GM12878 (cell line): Measurements from ENCODE around the gene MKNK1. TPM values are rescaled to one million over a fixed set of nuclear protein-coding genes. Genes with fewer than 3 reads are reported as not detected.

ENCODE experiments used
- ATAC-seq: fragments of 200-7000 bp; cut with Tn5 transposase; 3 replicates; pipeline ENCODE4 v1.9.1; 2020; ENCODE audit warnings: mild to moderate bottlenecking, moderate library complexity
- BruUV-seq: library from RNA; stranded (reverse); fragments of 400-500 nt; replicated peaks from 2 replicates; lab custom pipeline; 2021; lab: Mats Ljungman, UMichigan
- CTCF ChIA-PET: fragments of 300-600 bp; sonication (Branson Sonifier 250); formaldehyde crosslinking; extraction: SDS; loops from one replicate; lab custom pipeline; 2021; ENCODE audit warnings: inconsistent platforms; lab: Yijun Ruan, JAX
- POLR2A ChIA-PET: fragments of 350-600 bp; formaldehyde crosslinking; extraction: SDS; loops from one replicate; lab custom pipeline; 2021; ENCODE audit warnings: inconsistent platforms; lab: Charles Lee
- RAD21 ChIA-PET: fragments of 300-600 bp; sonication (Branson Sonifier 250); formaldehyde crosslinking; loops from one replicate; lab custom pipeline; 2023; ENCODE audit warnings: antibody characterized with exemption; ENCODE audit not compliant: unreplicated experiment; lab: Charles Lee
- SMC1A ChIA-PET: fragments of 300-600 bp; sonication (Branson Sonifier 250); formaldehyde crosslinking; loops from one replicate; lab custom pipeline; 2023; ENCODE audit not compliant: unreplicated experiment, uncharacterized antibody; lab: Charles Lee
- DNase-seq: peaks from one replicate; pipeline ENCODE4 v3.0.0-alpha.2; 2011; ENCODE audit warnings: low read depth, low spot score
- FAIRE-seq: peaks from 3 replicates; lab custom pipeline; 2011; peaks lifted over from hg19 to GRCh38; lab: Jason Lieb, UNC
- H2AFZ ChIP-seq: 2 replicates; pipeline ENCODE4 v1.6.0; 2011; ENCODE audit warnings: low read depth, low read length, control low read depth; ENCODE audit not compliant: control insufficient read depth
- H3K27ac ChIP-seq: 2 replicates; pipeline ENCODE4 v1.5.1; 2011; ENCODE audit warnings: control low read depth; ENCODE audit not compliant: control insufficient read depth, insufficient read depth
- H3K27me3 ChIP-seq, 2 experiments: replicated peaks in 1 of 2; 2 replicates each; pipeline versions ENCODE4 v1.6.0 to v1.6.1; 2011; ENCODE audit warnings: low read length in 1 of 2; ENCODE audit not compliant: control insufficient read depth in 2 of 2, insufficient read depth in 2 of 2
- H3K36me3 ChIP-seq, 2 experiments: 2 replicates each; pipeline ENCODE4 v1.5.1; 2011; ENCODE audit warnings: low read length in 1 of 2; ENCODE audit not compliant: control insufficient read depth in 2 of 2, insufficient read depth in 2 of 2
- H3K4me1 ChIP-seq: 2 replicates; pipeline ENCODE4 v1.6.1; 2011; ENCODE audit warnings: mild to moderate bottlenecking, low read length, moderate library complexity, mixed read lengths; ENCODE audit not compliant: control insufficient read depth, insufficient read depth
- H3K4me2 ChIP-seq: 2 replicates; pipeline ENCODE4 v1.6.0; 2011; ENCODE audit warnings: control low read depth; ENCODE audit not compliant: control insufficient read depth, insufficient read depth
- H3K4me3 ChIP-seq: fragments of 200-600 bp; sonication (generic); 2 replicates; pipeline ENCODE4 v1.5.1; 2016
- H3K79me2 ChIP-seq: 2 replicates; pipeline ENCODE4 v1.6.0; 2011; ENCODE audit warnings: low read length; ENCODE audit not compliant: control insufficient read depth, insufficient read depth
- H3K9ac ChIP-seq: 2 replicates; pipeline ENCODE4 v1.8.0; 2011; ENCODE audit warnings: low read length, control low read depth, mixed read lengths; ENCODE audit not compliant: control insufficient read depth, insufficient read depth
- H3K9me3 ChIP-seq: replicated peaks from 3 replicates; pipeline ENCODE4 v1.5.1; 2011; ENCODE audit warnings: mild to moderate bottlenecking, low read length; ENCODE audit not compliant: control insufficient read depth, insufficient read depth
- H4K20me1 ChIP-seq: 2 replicates; pipeline ENCODE4 v1.6.0; 2011; ENCODE audit not compliant: control insufficient read depth, insufficient read depth
- BCL11A ChIP-seq: IDR thresholded peaks from 2 replicates; pipeline ENCODE4 v1.6.1; 2011; ENCODE audit warnings: low read depth, low read length
- CHD4 ChIP-seq: fragments of 200-600 bp; sonication (generic); IDR thresholded peaks from 2 replicates; pipeline ENCODE4 v1.6.1; 2016; ENCODE audit warnings: mild to moderate bottlenecking
- ESRRA ChIP-seq: IDR thresholded peaks from 2 replicates; pipeline ENCODE4 v1.6.1; 2012; ENCODE audit warnings: mild to moderate bottlenecking, low read length, improper control_type of control experiment
- JUNB ChIP-seq: IDR thresholded peaks from 2 replicates; pipeline ENCODE4 v1.6.1; 2016; ENCODE audit warnings: antibody characterized with exemption, mild to moderate bottlenecking
- NBN ChIP-seq: fragments of 450-650 bp; IDR thresholded peaks from 2 replicates; pipeline ENCODE4 v1.6.1; 2016
- NR2C1 ChIP-seq: fragments of 450-650 bp; IDR thresholded peaks from 2 replicates; pipeline ENCODE4 v1.6.1; 2017; ENCODE audit warnings: antibody characterized with exemption, mild to moderate bottlenecking, moderate library complexity
- PKNOX1 ChIP-seq: fragments of 450-650 bp; IDR thresholded peaks from 2 replicates; pipeline ENCODE4 v1.6.1; 2016; ENCODE audit warnings: mild to moderate bottlenecking
- RB1 ChIP-seq: fragments of 450-650 bp; formaldehyde crosslinking; IDR thresholded peaks from 2 replicates; pipeline ENCODE4 v1.6.1; 2017; ENCODE audit warnings: mild to moderate bottlenecking, borderline replicate concordance
- SREBF1 ChIP-seq: IDR thresholded peaks from 2 replicates; pipeline ENCODE4 v1.6.1; 2012; ENCODE audit warnings: mild to moderate bottlenecking, low read length
- STAT1 ChIP-seq: fragments of 450-650 bp; conservative IDR thresholded peaks from 2 replicates; pipeline ENCODE4 v1.6.1; 2014; ENCODE audit warnings: antibody characterized with exemption, mild to moderate bottlenecking
- TBL1XR1 ChIP-seq: IDR thresholded peaks from 2 replicates; pipeline ENCODE4 v1.6.1; 2012; ENCODE audit warnings: low read depth, low read length, improper control_type of control experiment
- ZNF24 ChIP-seq: fragments of 450-650 bp; IDR thresholded peaks from 2 replicates; pipeline ENCODE4 v1.6.1; 2017; ENCODE audit warnings: antibody characterized with exemption, mild to moderate bottlenecking
- ZNF592 ChIP-seq: fragments of 450-650 bp; IDR thresholded peaks from 2 replicates; pipeline ENCODE4 v1.6.1; 2017; ENCODE audit warnings: mild to moderate bottlenecking, moderate library complexity
- whole genome bisulfite sequencing: methylation state at CpG from one replicate; pipeline ENCODE4 v1.1.6; 2016; ENCODE audit warnings: low lambda C conversion rate; ENCODE audit not compliant: insufficient replicate concordance, insufficient coverage; ENCODE audit errors: missing lambda C conversion rate; 5-methylcytosine and 5-hydroxymethylcytosine counted together
- in situ Hi-C: fragments of 300-500 bp; cut with MboI; formaldehyde crosslinking; loops from 9 replicates; pipeline ENCODE4 v1.14.3; 2018; ENCODE audit warnings: mixed read lengths
- intact Hi-C: fragments of 100-400 bp; cut with micrococcal nuclease; formaldehyde crosslinking; loops from one replicate; pipeline ENCODE4 v1.14.2; 2022; ENCODE audit not compliant: unreplicated experiment
- polyA plus RNA-seq, 11 experiments: library from polyadenylated mRNA; depleted of rRNA in 4 of 11; unstranded in 6 of 11; stranded (reverse) in 5 of 11; fragments of >200 nt; fragmentation: Nextera tagmentation in 4 of 11; fragmentation: Illumina TruSeq in 1 of 11; extraction: Ambion mirVana in 4 of 11; extraction: Trizol in 1 of 11; gene quantifications; 1 replicate in 1 of 11; 2 replicates in 10 of 11; pipeline versions ENCODE4 v1.2.1 to v1.2.3, GENCODE V29; 2011 to 2016; ENCODE audit warnings: inconsistent platforms in 2 of 11, missing spikeins in 2 of 11, low read depth in 1 of 11
- total RNA-seq, 4 experiments: library from RNA; depleted of rRNA in 3 of 4; stranded (reverse); fragments of >200 nt in 3 of 4; fragmentation: Illumina TruSeq in 1 of 4; extraction: Trizol in 1 of 4; gene quantifications; 2 replicates each; pipeline versions ENCODE4 v1.2.1 to v1.2.3, GENCODE V29; 2013 to 2021
- TF ChIP-seq, protein P1 (sequence below): IDR thresholded peaks from 2 replicates; pipeline ENCODE4 v1.6.1; 2012; ENCODE audit warnings: low read depth, low read length, improper control_type of control experiment

MKNK1 gene
- total and polyA plus RNA-seq, 10 of the 15 experiments (the other 5 are each of a cell fraction or from before 2014, with no cell fraction given) = 13.7 to 29.9 (median 26.5) TPM

DNA sequence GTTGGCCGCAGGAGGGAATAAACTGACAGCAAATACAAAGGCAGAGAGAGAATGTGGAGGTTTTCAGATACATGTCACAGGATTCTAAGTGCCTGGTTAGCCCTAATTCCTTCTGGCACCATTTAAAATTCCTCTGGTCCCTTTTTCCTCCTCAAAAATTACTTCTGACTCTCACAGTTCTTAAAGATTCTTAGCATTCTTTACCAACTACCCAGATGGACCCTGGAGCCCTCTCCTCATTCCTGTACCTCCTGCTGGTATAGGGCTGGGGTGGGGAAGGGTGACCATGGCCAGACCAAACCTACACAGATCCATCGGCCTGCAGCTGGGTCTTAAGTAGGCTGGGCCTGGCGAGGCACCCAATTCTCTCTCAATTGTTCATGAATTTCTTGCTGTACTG lies 7.2 kb downstream of the MKNK1 start:
- in situ Hi-C loops (no loop called here), intact Hi-C loops (no loop called here)
- POLR2A ChIA-PET = no interaction called here
- H3K9ac ChIP-seq = no peak overlapping the region
- H3K36me3 ChIP-seq = peaks cover 0 to 8% of the 10 kb centered on the region in 2 experiments; a peak in 1 of 4 replicates
- DNase-seq (no peak), FAIRE-seq (no peak), ATAC-seq (no peak)
- CTCF ChIA-PET = interaction anchor here (0.8 kb wide), 1 partner anchor 128 kb away, joined by 3 read pairs; no protein-coding TSS in a partner anchor
- no peaks in the 10 kb centered on the region for H4K20me1 ChIP-seq
- 0 out of 2 replicates have a peak, but pooled peaks cover 3% of the 10 kb centered on the region for H3K4me1 ChIP-seq
- H3K4me3 ChIP-seq = no peak overlapping the region
- no peak overlapping the region for H3K27ac ChIP-seq
- no peaks in the 10 kb centered on the region for H3K9me3 ChIP-seq
- H3K79me2 ChIP-seq = no peaks in the 10 kb centered on the region
- TF ChIP-seq CHD4 (no peak), BCL11A (no peak), ESRRA (no peak), NR2C1 (no peak), ZNF592 (no peak), PKNOX1 (no peak), NBN (no peak), STAT1 (no peak), ZNF24 (no peak), SREBF1 (no peak), TBL1XR1 (no peak), RB1 (no peak), JUNB (no peak)
- TF ChIP-seq, protein P1, sequence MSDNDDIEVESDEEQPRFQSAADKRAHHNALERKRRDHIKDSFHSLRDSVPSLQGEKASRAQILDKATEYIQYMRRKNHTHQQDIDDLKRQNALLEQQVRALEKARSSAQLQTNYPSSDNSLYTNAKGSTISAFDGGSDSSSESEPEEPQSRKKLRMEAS = no peak
- H3K27me3 ChIP-seq = no peaks in the 10 kb centered on the region
- SMC1A ChIA-PET = interaction anchor here (0.6 kb wide), 1 partner anchor 170 kb away, joined by 3 read pairs; no protein-coding TSS in a partner anchor
- RAD21 ChIA-PET = no interaction called here
- no peak overlapping the region for H3K4me2 ChIP-seq
- WGBS = 93% methylated on average over 3 of the region's 3 CpGs
- BruUV-seq = no TSS peak
- no peak overlapping the region for H2AFZ ChIP-seq
